ENCODE data around the gene NLRC5. TPM values are rescaled to one million over a fixed set of nuclear protein-coding genes. Genes with fewer than 3 reads are reported as not detected.

NLRC5 gene, protein sequence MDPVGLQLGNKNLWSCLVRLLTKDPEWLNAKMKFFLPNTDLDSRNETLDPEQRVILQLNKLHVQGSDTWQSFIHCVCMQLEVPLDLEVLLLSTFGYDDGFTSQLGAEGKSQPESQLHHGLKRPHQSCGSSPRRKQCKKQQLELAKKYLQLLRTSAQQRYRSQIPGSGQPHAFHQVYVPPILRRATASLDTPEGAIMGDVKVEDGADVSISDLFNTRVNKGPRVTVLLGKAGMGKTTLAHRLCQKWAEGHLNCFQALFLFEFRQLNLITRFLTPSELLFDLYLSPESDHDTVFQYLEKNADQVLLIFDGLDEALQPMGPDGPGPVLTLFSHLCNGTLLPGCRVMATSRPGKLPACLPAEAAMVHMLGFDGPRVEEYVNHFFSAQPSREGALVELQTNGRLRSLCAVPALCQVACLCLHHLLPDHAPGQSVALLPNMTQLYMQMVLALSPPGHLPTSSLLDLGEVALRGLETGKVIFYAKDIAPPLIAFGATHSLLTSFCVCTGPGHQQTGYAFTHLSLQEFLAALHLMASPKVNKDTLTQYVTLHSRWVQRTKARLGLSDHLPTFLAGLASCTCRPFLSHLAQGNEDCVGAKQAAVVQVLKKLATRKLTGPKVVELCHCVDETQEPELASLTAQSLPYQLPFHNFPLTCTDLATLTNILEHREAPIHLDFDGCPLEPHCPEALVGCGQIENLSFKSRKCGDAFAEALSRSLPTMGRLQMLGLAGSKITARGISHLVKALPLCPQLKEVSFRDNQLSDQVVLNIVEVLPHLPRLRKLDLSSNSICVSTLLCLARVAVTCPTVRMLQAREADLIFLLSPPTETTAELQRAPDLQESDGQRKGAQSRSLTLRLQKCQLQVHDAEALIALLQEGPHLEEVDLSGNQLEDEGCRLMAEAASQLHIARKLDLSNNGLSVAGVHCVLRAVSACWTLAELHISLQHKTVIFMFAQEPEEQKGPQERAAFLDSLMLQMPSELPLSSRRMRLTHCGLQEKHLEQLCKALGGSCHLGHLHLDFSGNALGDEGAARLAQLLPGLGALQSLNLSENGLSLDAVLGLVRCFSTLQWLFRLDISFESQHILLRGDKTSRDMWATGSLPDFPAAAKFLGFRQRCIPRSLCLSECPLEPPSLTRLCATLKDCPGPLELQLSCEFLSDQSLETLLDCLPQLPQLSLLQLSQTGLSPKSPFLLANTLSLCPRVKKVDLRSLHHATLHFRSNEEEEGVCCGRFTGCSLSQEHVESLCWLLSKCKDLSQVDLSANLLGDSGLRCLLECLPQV (N-terminal part only)
- 1 to 10 TPM; 1.8 to 4.3 (median 3.5) TPM for polyA plus RNA-seq (ENCODE audit: insufficient read length in 3 of 3)
- long read RNA-seq, donor 1: 0 reads
- long read RNA-seq, donor 2: 0 reads
- long read RNA-seq, donor 3: 0 reads
- long read RNA-seq, donor 4: 0 reads
- long read RNA-seq, donor 5: 0 reads
- long read RNA-seq, donor 6, partial matches to known transcripts: 0 of 1 reads
- long read RNA-seq, donor 6, other reads (novel, unspliced or antisense): 0 of 1 reads
- long read RNA-seq, donor 7: 0 reads
- long read RNA-seq, donor 8: 0 reads
- long read RNA-seq, donor 9: 0 reads
- long read RNA-seq, donor 10: 0 reads
- long read RNA-seq, donor 11: 0 reads
- long read RNA-seq, donor 12: 0 reads
- long read RNA-seq, donor 13: 0 reads
- long read RNA-seq, donor 14: 0 reads
- long read RNA-seq, donor 15: 0 reads
- long read RNA-seq, donor 16: 0 reads

DNA sequence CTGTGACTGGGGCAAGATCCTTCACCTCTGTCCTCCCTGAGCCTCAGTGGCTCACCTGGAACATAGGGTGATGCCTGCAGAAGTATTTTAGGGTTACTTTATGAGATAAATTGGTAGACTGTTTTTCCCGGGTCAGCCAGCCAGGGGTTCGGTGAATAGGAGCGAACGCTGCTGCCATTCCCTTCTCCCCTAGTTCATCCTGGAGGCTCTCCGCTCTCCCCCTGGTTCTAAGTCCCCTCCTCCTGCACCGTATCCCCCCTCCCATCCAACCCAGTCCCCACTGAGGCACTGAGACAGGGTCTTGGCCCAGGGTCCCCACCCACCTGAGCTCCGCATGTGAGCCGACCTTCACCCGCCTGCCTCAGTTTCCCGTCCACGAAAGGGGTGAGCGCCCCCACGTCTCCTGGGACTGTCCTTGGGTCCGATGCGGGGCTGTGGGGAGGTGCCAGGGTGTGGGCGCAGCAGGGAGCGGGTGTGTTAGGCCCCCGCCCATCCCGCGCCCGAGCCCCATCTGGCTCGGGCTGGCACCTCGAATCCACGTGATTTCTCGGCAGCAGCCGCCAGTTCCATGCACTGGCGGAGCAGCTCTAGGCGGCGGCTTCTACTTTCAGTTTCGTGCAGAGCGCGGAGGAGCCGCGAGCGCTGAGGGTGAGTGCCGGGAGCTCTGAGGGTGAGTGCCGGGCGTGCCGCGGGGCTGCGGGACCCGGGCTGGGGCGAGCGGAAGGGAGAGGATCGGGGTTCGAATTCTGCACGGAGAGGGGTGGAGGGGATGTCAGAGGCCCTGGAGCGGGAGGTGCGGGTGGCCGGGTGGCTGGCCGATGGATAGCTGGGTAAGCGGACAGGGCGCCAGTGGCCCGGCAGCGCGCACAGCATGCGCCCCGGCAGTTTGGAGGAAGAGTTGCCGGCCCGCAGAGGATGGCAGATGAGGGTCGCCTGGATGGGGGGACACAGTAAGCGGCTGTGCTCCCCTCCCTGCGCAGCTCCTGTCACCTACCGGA is at the start of gene NLRC5:
NLRC5 (plus strand) TSS at position 610 of the 998 bp plus-strand sequence. CDS start 31,156 bp downstream, outside the sequence.
- DNase-seq: peak; percentile 74

DNA sequence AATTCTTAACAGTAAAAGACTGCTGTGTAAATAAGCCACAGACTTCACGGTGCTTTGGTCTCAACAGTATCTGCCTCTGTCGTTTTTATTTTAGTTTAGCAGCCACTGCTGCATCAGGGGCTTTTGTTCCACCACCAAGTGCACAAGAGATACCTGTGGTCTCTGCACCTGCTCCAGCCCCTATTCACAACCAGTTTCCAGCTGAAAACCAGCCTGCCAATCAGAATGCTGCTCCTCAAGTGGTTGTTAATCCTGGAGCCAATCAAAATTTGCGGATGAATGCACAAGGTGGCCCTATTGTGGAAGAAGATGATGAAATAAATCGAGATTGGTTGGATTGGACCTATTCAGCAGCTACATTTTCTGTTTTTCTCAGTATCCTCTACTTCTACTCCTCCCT is 49.6 kb upstream of the NLRC5 start:
- no peak for DNase-seq

DNA sequence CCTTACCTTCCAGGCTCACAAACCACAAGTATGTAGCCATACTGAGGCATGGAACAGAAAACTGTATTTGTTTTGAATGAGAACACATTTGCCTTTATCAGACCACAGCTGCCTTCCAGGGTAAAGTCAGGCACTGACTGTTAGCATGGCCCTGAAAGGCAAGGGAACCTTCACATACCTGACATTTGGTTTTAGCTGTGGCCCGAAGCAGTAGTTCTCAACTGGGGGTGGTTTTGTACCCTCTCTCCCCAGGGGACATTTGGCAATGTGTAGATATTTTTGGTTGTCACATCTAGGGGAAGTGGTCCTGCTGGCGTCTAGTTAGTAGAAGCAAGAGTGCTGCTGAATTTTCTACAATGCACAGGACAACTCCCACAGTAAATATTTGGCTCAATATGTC is 48.3 kb upstream of the NLRC5 start:
- DNase-seq: no peak

DNA sequence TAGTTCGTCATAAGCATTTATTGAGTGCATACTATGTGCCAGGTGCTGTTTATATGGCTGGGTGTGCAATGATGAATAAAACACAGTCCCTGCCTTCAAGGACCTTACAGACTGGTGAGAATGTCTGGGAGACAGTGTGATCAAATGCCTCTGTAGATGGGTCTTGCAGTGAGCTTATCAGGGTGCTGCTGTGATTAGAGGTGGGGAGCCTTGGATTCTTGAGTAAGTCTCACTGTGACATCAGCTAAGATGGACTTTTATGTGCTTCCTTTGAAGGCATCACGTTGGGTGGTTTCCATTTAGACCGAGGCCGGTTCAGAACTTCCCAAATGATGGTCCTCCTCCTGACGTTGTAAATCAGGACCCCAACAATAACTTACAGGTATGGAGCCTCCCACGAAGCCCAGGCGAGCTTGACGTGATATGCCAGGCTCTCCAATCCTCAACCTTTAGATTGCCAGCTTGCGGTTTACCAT is 47.5 kb upstream of the NLRC5 start:
- no peak for DNase-seq

DNA sequence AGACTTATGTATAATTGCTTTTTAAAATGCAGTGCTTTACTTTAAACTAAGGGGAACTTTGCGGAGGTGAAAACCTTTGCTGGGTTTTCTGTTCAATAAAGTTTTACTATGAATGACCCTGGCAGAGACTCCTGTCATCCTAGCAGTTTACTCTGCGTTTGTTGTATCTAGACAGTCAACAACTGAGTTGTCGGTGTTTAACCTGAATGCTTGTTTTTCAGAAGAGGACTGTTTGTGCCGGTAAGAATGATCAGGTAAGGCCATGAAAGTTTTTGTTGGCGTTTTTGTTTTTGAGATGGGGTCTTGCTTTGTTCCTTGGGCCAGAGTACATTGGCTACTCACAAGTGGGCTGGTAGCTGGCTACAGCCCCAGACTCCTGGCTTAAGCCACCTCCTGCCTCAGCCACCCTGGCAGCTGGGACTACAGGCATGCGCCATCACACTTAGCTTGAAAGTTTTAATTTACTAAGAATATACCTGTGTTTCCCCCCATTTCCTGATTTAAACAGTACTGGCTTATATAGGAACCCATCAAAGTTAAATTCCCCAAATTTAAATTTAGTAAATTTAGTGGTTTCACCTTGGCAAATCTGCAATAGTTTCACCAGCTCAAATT is 45.5 kb upstream of the NLRC5 start:
- no peak for DNase-seq

DNA sequence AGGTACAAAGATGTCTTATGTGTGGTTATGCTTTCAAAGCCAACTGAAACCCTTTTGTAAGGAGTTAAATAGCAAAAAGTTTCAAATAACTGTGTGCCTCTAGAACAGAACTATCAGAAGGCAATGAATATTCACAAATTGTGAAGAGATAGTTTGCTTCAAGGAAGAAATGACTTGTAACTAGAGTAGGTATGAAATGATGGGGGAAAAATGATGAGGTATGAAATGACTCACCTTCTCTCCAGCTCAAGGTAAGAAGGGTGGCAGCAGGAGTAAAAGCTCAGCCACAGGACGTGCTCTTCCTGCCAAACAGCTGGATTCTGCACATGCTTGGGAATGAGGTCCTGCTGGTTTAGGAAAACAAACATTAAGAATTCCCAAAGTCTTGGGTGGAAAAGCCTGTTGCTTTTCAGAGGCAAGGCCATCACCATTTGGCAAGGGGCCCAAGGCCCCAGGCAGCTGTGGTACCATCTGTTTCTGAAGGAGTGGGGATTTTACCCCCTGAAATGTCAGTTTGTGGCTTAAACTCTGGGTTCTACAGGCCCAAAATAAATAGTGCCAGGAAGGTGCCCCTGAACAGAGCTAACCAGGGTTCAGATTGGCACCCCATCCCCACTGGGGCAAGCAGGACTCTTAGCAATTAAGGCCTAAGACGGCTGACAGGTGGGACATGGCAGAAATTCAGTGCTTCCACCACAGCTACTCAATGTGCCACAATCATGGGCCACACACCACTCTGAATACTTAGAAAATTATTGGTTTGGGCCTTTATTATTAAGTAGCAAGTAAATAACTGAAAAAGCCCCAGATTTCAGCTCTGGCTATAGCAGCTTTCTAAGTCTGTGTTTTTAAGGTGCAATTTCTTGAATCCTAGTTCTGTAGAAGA is 44.2 kb upstream of the NLRC5 start:
- no peak for DNase-seq

DNA sequence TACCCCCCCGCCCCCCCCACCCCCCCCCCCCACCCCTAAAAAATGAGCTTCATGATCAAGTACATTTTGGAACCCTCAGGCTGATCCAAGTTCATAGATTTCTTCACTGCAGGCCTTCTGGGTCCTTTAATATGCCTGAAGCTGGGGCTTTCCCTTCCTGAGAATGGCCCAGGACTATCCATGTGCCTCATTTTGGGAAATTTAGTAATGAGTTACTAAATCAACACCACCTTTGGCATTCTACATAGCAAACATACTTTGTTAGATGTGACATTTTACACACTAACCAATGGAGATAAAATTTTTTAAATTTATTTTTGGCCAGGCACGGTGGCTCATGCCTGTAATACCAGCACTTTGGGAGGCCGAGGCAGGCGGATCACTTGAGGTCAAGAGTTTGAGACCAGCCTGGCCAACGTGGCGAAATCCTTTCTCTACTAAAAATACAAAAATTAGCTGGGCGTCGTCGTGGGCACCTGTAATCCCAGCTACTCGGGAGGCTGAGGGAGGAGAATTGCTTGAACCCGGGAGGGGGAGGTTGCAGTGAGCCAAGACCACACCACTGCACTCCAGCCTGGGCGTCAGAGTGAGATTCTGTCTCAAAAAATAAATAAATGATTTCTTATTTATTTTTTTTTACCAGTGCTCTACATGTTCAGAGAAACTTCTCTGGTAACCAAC is 43.4 kb upstream of the NLRC5 start:
- no peak for DNase-seq

DNA sequence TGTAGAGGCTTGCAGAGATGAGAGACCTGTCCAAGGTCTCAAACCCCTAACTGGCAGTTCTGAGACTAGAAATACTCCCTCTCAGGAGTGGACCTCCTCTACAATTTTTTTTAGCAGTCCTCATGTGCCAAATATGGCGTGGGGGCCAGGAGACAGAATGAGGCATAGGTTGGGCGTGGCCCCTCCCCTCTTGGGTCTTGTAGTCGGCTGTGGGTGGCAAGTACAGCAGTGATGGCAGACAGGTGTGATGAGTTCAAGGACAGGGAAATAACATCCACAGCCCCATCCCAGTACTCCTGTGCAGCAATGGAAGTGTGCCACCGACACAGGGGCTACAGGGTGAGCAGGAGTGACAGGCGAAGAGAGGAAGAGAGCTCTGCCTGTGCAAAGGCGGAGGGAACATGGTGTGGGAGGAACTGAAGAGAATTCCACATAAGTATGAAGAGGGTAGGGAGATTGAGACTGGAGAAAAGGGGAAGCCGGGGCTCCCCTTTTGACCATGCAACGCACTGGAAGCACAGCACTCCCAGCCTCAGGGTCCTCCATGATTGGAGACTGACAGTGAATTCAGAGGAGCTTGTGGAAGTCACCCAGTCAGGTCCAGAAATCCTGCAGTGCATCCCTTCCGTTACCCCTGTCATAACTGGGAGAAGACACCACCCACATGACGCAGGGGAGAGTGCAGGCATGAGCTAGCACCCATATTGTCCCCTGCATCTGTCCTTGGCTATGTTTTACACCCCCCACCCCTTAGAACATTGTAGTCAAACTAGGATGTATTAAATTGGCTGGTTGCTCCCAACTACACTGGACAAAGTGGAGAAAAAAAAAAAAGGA is 42.4 kb upstream of the NLRC5 start:
- DNase-seq: no peak

DNA sequence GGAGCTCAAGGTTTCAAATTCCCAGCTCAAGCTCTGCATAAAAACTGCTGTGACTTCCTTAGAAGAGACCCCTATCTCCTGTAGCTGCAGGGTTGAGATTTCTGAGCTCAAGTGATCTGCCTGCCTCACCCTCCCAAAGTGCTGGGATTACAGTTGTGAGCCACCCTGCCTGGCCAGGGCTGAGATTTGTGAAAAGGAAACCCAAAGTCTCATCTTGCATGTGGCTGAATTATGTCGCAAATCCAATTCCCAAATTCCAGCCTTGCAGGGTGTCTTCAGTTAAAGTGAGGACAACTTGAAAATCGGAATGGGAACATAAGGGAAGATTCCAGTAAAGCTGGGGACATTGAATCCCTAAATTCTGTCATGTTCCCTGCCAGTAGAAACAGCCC is 41.8 kb upstream of the NLRC5 start:
- no peak for DNase-seq

DNA sequence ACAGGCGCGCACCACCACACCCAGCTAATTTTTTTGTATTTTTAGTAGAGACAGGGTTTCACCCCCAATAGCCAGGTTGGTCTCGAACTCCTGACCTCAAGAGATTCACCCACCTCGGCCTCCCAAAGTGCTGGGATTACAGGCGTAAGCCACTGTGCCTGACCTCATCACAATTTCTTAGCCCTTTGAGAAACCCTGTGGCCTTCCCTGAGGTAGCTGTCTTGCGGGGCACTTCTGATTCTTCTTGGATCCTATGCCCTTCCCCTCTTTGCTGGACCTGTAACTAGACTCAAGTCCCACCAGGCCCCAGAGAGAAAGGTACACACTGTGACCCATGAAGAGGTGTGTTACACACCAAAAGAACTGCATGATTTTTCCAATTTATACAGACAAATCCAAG is 41.1 kb upstream of the NLRC5 start:
- DNase-seq: no peak

DNA sequence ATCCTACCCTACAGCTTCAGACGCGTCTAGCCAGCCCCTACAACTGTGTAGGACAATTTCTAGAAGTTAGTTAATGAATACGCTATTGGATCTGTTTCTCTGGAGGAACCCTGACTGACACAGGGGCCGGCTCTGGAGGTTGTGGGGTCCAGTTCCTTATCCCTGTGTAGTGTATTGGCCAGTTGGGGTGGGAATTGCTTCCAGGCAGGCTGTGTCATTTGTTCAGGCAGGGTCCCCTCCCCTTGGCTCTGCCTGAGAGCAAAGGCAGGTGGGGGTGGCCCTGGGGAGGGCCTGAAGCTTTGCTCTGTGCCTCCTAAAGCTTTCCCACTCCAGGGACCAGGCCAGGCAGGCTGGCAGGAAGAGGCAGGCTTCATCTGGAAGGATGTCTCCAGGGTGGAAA is 39.3 kb upstream of the NLRC5 start:
- no peak for DNase-seq

DNA sequence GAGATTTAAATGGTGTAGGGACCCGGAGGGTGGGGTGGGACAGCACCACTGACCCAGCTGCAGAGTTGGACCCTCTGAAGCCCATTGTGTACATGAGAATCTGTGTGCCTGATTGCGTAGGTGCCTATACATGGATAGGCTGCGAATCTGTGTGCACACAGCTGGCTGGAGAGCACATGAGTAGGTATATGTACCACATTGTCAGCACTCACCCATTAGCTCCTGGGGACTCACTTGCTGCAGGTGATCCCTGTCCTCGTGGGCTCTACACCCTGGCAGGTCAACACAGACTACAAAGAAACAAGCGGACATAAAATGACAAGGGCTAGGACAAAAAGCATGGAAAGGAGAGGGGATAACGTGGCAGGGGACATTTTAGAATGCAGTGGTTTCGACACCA is 38.9 kb upstream of the NLRC5 start:
- no peak for DNase-seq

DNA sequence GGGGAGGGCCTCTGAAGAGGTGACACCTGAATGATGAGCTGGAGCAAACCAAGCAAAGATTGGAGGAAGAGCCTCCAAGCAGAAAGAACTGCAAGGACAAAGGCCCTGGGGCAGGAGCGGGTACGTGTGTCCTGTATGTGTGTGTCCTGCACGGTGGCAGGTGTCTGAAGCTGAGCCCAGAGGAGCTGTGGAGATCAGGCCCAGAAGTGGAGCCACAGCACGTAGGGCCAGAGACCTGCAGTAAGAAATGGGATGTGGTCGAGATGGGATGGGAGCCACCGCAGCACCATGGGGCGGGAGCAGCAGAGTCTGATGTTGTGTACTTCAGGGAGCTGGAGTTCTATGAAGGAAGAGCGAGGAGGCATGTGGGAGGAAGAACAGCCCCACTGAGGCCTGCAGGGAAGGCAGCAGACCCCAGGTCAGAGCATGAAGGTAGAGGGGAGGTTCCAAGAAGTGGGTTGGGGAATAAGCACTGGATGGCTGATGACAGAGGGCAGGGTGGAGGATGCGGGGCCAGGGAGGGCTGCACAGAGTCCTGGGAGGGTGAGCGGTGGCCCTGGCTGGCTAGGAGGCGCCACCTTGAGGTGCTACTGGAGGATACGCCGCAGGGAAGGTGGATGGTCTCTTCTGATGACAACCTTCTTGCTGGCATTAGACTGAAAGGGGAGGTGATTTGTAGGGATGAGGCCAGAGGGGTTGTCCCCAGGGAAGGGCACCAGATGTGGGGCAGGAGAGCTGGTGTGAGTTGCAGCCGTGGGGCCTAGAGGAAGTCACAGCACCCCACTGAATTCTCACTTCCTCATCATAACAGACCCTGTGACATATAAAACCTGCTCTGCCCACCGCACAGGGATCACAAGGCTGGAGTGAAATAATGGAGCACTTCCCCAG is 38.2 kb upstream of the NLRC5 start:
- DNase-seq: no peak

DNA sequence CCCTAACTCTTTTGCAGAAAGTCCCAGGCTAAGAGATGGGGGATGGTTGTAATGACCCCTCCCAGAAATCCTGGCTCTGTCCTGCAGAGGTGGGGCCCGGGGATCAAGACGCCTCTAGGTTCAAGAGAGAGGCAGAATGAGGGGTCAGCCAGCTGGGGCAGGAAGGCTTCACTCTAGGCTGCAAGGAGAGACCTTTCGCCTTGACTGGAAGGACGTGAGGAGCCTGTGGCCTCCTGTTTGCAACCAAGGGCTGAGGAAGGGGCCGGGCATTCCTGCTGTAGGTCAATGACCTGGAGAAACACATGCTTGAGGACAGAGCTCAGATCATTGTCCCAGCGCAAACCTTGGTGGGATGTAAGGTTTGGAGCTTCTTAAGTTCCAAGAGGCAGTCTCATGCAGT is 36.4 kb upstream of the NLRC5 start:
- DNase-seq: no peak

DNA sequence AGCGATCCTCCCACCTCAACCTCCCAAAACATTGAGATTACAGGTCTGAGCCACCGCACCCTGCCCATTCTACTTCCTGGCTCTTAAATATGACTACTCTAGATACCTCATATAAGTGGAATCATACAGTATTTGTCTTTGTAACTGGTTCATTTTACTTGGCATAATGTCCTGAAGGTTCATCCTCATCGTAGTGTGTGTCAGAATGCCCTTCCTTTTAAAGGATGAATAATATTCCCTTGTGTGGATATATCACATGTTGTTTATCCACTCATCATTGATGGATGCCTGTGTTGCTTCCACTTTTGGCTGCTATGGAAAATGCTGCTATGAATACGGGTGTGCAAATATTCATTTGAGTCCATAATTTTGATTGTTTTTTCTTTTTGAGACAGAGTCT is 33.3 kb upstream of the NLRC5 start:
- DNase-seq: no peak

DNA sequence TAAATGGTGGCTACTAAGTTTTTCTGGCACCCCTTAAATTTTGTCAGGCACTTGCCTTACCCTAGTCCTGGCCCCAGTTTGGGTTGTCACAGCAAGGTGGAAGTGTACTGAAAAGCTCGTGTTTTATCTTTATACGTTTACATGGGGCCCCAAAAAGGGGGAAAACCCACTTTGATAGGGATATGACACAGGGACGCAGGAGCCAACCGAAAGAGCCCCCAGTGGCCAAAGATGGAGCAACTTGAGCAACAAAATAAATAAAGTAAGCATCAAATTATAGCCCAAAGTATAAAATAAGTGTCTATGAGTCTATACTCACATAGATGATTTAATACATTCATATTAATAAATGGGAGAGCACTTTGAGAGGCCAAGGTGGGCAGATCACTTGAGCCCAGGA is 32.6 kb upstream of the NLRC5 start:
- no peak for DNase-seq
